Measurements from ENCODE around the gene GBF1. TPM values are rescaled to one million over a fixed set of nuclear protein-coding genes. Genes with fewer than 3 reads are reported as not detected.

The GBF1 gene
- total RNA-seq, 1 experiment from 2014 or later, result 23.7 TPM

DNA sequence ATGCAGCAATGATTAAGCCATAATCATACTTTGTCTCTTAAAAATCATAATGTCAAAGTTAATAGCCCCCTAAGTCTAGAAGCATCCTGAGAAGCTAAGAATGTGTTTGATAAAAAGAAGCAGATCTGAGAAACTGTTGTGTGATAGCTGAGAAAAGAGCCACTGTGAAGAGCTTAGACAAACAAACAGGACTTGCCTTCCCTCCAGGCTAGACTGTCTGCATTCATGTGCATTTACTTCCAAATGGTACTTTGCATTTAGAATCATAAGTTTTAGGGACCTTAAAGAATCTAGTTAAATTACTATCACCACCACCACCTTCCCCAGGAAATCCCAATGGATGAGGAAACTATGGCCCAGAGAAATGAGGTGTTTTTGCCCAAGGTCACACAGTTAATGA, 87.4 kb downstream of the GBF1 start:
- no peaks in the 10 kb centered on the region for H3K23me2 ChIP-seq (ENCODE audit: insufficient read length, low read depth, low read length, poor library complexity, severe bottlenecking)
- Mint-ChIP-seq H3K9me3 (peaks cover 0 to 2% of the 10 kb centered on the region in 2 experiments; a peak in 1 of 5 replicates), H3K27me3 (ENCODE audit: low read depth) (peaks cover 24% of the 10 kb centered on the region), H3K4me1 (no peaks in the 10 kb centered on the region), H3K4me3 (no peak overlapping the region), H3K36me3 (ENCODE audit: insufficient read depth in 1 of 3, low read depth in 3 of 3) (no peaks in the 10 kb centered on the region; a peak in 1 of 7 replicates), H3K27ac (no peak overlapping the region)
- H2AFZ ChIP-seq (ENCODE audit: low read length), result no peak overlapping the region
- H3T11ph ChIP-seq (ENCODE audit: low read length), result no peak overlapping the region
- H3K18ac ChIP-seq (ENCODE audit: insufficient read length, low read depth, low read length), result no peak overlapping the region
- H3K4me2 ChIP-seq (ENCODE audit: insufficient read depth, insufficient read length, low read length), result no peak overlapping the region
- no peak overlapping the region for H3K27ac ChIP-seq (ENCODE audit: insufficient read length, low read depth, low read length)
- H3K14ac ChIP-seq (ENCODE audit: insufficient read depth, low read length), result no peak overlapping the region
- no peak overlapping the region for H3K9ac ChIP-seq (ENCODE audit: extremely low read depth, insufficient read length, low read length)
- H4K20me1 ChIP-seq (ENCODE audit: control insufficient read depth, insufficient read depth, insufficient read length), result no peaks in the 10 kb centered on the region
- no peak overlapping the region for H4K8ac ChIP-seq (replicated peaks; ENCODE audit: insufficient read length, low read depth, low read length)
- TF ChIP-seq, protein P1, sequence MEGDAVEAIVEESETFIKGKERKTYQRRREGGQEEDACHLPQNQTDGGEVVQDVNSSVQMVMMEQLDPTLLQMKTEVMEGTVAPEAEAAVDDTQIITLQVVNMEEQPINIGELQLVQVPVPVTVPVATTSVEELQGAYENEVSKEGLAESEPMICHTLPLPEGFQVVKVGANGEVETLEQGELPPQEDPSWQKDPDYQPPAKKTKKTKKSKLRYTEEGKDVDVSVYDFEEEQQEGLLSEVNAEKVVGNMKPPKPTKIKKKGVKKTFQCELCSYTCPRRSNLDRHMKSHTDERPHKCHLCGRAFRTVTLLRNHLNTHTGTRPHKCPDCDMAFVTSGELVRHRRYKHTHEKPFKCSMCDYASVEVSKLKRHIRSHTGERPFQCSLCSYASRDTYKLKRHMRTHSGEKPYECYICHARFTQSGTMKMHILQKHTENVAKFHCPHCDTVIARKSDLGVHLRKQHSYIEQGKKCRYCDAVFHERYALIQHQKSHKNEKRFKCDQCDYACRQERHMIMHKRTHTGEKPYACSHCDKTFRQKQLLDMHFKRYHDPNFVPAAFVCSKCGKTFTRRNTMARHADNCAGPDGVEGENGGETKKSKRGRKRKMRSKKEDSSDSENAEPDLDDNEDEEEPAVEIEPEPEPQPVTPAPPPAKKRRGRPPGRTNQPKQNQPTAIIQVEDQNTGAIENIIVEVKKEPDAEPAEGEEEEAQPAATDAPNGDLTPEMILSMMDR (conservative IDR thresholded peaks at IDR 0.05), result no peak
- no peak overlapping the region for H3K4ac ChIP-seq (ENCODE audit: low read depth, low read length)
- no peak overlapping the region for H2BK12ac ChIP-seq (ENCODE audit: insufficient read length, low read depth, low read length)
- no peak overlapping the region for H2BK120ac ChIP-seq (ENCODE audit: low read depth, low read length, poor library complexity, severe bottlenecking)
- no peak overlapping the region for H2BK5ac ChIP-seq (ENCODE audit: insufficient read length, low read length)
- no peak overlapping the region for H3K56ac ChIP-seq (ENCODE audit: insufficient read length, low read depth, low read length)
- no peaks in the 10 kb centered on the region for H3K4me1 ChIP-seq (ENCODE audit: insufficient read depth, low read length)
- H2BK15ac ChIP-seq (ENCODE audit: low read depth, low read length), result no peak overlapping the region
- DNase-seq, result no peak
- H3K27me3 ChIP-seq (ENCODE audit: insufficient read depth, low read length), result no peaks in the 10 kb centered on the region
- H3K79me1 ChIP-seq (ENCODE audit: insufficient read depth, low read depth, low read length, poor library complexity, severe bottlenecking), result no peaks in the 10 kb centered on the region
- H3K9me3 ChIP-seq (ENCODE audit: control insufficient read depth, low read depth, low read length), result no peaks in the 10 kb centered on the region
- no peak overlapping the region for H2BK20ac ChIP-seq (ENCODE audit: low read depth, low read length, poor library complexity, severe bottlenecking)
- no peak overlapping the region for H3K23ac ChIP-seq (ENCODE audit: insufficient read length, low read depth, low read length)
- no peaks in the 10 kb centered on the region for H3K79me2 ChIP-seq (ENCODE audit: insufficient read depth, low read length)
- no peak overlapping the region for H4K5ac ChIP-seq (ENCODE audit: insufficient read length, low read depth, low read length)
- no peak overlapping the region for H2AK5ac ChIP-seq (ENCODE audit: insufficient read length, low read length)
- H4K91ac ChIP-seq (ENCODE audit: insufficient read length, low read depth, low read length), result no peak overlapping the region
